ENCODE measurements around the gene GDI2. TPM values are rescaled to one million over a fixed set of nuclear protein-coding genes. Genes with fewer than 3 reads are reported as not detected.

GDI2 gene
- total and polyA plus RNA-seq, 4 donors, result 103 to 190 (median 155) TPM

GRCh38 chr10:5818048-5818331 is 4.8 kb upstream of the GDI2 start:
- 91% methylated on average over 2 of the region's 2 CpGs for WGBS
- Histone ChIP-seq H3K27me3 (ENCODE audit: control insufficient read depth in 4 of 4, insufficient read depth in 4 of 4, low read length in 3 of 4) (no peaks in the 10 kb centered on the region), H3K36me3 (ENCODE audit: control insufficient read depth in 4 of 4, insufficient read depth in 3 of 4, low read depth in 1 of 4, low read length in 3 of 4) (no peaks in the 10 kb centered on the region), H3K9me3 (ENCODE audit: control insufficient read depth in 4 of 4, low read length in 3 of 4) (no peaks in the 10 kb centered on the region), H3K9ac (ENCODE audit: low read depth in 1 of 2, low read length in 2 of 2) (no peak overlapping the region), H3K27ac (ENCODE audit: low read depth in 1 of 2, low read length in 2 of 2) (no peak overlapping the region), H3K4me3 (ENCODE audit: low read depth in 1 of 3, low read length in 3 of 3) (no peak overlapping the region), H3K4me1 (ENCODE audit: control insufficient read depth in 4 of 4, insufficient read depth in 4 of 4, low read length in 3 of 4) (peaks cover 0 to 7% (median 3%) of the 10 kb centered on the region in 4 donors)
- no peak for DNase-seq (ENCODE audit: low spot score)
- TF ChIP-seq YY1 (IDR thresholded peaks at IDR 0.05) (no peak), FOXA1 (IDR thresholded peaks at IDR 0.05) (no peak), TAF1 (conservative IDR thresholded peaks at IDR 0.05) (no peak), ATF3 (IDR thresholded peaks at IDR 0.05) (no peak), HNF4G (IDR thresholded peaks at IDR 0.05) (no peak), GABPA (IDR thresholded peaks at IDR 0.05 in 1 of 2, conservative IDR thresholded peaks at IDR 0.05 in 1 of 2) (no peak), JUND (IDR thresholded peaks at IDR 0.05) (no peak), HNF4A (conservative IDR thresholded peaks at IDR 0.05) (no peak), MAX (IDR thresholded peaks at IDR 0.05) (no peak), SP1 (IDR thresholded peaks at IDR 0.05) (no peak), NR2F2 (IDR thresholded peaks at IDR 0.05) (no peak), RAD21 (IDR thresholded peaks at IDR 0.05) (no peak), EGR1 (IDR thresholded peaks at IDR 0.05; ENCODE audit: low read depth in 2 of 2) (no peak), REST (IDR thresholded peaks at IDR 0.05) (no peak)

GRCh38 chr10:5817322-5818047 is 4.3 kb upstream of the GDI2 start:
- H3K9me3 ChIP-seq (ENCODE audit: control insufficient read depth in 4 of 4, low read length in 3 of 4), result no peaks in the 10 kb centered on the region
- no peak overlapping the region for H3K27ac ChIP-seq (ENCODE audit: low read depth in 1 of 2, low read length in 2 of 2)
- no peak for DNase-seq (ENCODE audit: low spot score)
- no peaks in the 10 kb centered on the region for H3K27me3 ChIP-seq (ENCODE audit: control insufficient read depth in 4 of 4, insufficient read depth in 4 of 4, low read length in 3 of 4)
- TF ChIP-seq FOXA1 (IDR thresholded peaks at IDR 0.05), result no peak
- no peak for TF ChIP-seq HNF4A (conservative IDR thresholded peaks at IDR 0.05)
- no peak for TF ChIP-seq CTCF (IDR thresholded peaks at IDR 0.05; ENCODE audit: low read depth, low read length, missing input control)
- TF ChIP-seq REST (IDR thresholded peaks at IDR 0.05), result no peak
- TF ChIP-seq TAF1 (conservative IDR thresholded peaks at IDR 0.05), result no peak
- TF ChIP-seq YY1 (IDR thresholded peaks at IDR 0.05), result no peak
- TF ChIP-seq JUND (IDR thresholded peaks at IDR 0.05), result no peak
- no peak for TF ChIP-seq NR2F2 (IDR thresholded peaks at IDR 0.05)
- no peak for TF ChIP-seq GABPA (IDR thresholded peaks at IDR 0.05 in 1 of 2, conservative IDR thresholded peaks at IDR 0.05 in 1 of 2)
- no peak for TF ChIP-seq EGR1 (IDR thresholded peaks at IDR 0.05; ENCODE audit: low read depth in 2 of 2)
- TF ChIP-seq MAX (IDR thresholded peaks at IDR 0.05), result no peak
- no peak for TF ChIP-seq SP1 (IDR thresholded peaks at IDR 0.05)
- WGBS, result 91% methylated on average over 4 of the region's 4 CpGs
- H3K4me1 ChIP-seq (ENCODE audit: control insufficient read depth in 4 of 4, insufficient read depth in 4 of 4, low read length in 3 of 4), result peaks cover 0 to 8% (median 3%) of the 10 kb centered on the region in 4 donors
- no peaks in the 10 kb centered on the region for H3K36me3 ChIP-seq (ENCODE audit: control insufficient read depth in 4 of 4, insufficient read depth in 3 of 4, low read depth in 1 of 4, low read length in 3 of 4)
- no peak overlapping the region for H3K4me3 ChIP-seq (ENCODE audit: low read depth in 1 of 3, low read length in 3 of 3)
- no peak overlapping the region for H3K9ac ChIP-seq (ENCODE audit: low read depth in 1 of 2, low read length in 2 of 2)
